Stomach (tissue), 4 donors: Measurements from ENCODE around the gene EGFLAM.

ENCODE experiments used
- EP300 ChIP-seq: sonication (generic); formaldehyde crosslinking; IDR thresholded peaks from one replicate; pipeline ENCODE4 v1.6.1; 2017; ENCODE audit warnings: antibody characterized with exemption
- POLR2A ChIP-seq, 4 donors: fragments of 450-650 bp; IDR thresholded peaks; one replicate each; pipeline ENCODE4 v1.6.1; 2016; ENCODE audit warnings: antibody characterized with exemption in 4 of 4, control low read depth in 2 of 4, mild to moderate bottlenecking in 1 of 4, moderate library complexity in 1 of 4
- POLR2AphosphoS5 ChIP-seq, 3 donors: sonication (generic); formaldehyde crosslinking; IDR thresholded peaks; one replicate each; pipeline ENCODE4 v1.6.1; 2016; ENCODE audit warnings: antibody characterized with exemption in 3 of 3
- TF ChIP-seq, protein P1 (sequence below), 7 experiments: fragments of 450-650 bp in 4 of 7; fragments of 200-600 bp in 3 of 7; sonication (generic) in 3 of 7; IDR thresholded peaks; one replicate each; pipeline ENCODE4 v1.5.1; 2016 to 2019; ENCODE audit warnings: antibody characterized with exemption in 7 of 7, control low read depth in 2 of 7, mild to moderate bottlenecking in 1 of 7

DNA sequence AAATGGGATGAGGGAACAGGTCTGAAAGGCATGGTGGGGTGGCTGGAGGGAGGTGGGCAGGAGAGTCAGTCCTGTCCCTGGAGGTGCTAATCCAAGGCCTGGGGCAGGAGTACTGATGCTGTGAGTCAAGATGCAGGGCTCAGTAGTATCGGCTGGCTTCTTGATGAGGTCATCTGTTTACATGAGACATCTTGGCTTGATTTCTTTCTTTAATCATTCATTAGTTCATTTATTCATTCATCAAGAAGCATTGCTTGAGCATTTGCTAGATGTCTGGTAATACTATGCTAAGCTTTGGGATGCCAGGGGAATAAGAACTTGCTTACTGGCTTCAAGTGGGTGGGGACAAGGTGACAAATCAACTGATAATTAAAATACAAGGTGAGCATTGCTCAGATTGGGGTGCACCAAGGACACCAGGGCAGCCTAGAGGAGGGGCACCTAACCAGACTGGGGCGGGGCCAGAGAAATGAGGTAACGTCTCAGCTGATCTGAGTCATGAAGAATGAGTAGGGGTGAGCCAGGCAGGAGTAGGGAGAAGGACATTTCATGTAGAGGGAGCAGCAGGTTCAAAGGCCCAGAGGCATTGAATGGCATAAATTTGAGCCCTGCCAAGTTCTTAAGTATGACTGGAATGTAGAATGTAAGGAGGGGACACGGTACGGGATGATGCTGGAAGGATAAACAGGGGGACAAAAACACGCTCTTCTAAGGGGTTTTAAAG is 88.8 kb downstream of the EGFLAM start:
- TF ChIP-seq, protein P1, sequence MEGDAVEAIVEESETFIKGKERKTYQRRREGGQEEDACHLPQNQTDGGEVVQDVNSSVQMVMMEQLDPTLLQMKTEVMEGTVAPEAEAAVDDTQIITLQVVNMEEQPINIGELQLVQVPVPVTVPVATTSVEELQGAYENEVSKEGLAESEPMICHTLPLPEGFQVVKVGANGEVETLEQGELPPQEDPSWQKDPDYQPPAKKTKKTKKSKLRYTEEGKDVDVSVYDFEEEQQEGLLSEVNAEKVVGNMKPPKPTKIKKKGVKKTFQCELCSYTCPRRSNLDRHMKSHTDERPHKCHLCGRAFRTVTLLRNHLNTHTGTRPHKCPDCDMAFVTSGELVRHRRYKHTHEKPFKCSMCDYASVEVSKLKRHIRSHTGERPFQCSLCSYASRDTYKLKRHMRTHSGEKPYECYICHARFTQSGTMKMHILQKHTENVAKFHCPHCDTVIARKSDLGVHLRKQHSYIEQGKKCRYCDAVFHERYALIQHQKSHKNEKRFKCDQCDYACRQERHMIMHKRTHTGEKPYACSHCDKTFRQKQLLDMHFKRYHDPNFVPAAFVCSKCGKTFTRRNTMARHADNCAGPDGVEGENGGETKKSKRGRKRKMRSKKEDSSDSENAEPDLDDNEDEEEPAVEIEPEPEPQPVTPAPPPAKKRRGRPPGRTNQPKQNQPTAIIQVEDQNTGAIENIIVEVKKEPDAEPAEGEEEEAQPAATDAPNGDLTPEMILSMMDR (IDR thresholded peaks at IDR 0.05): no peak
- TF ChIP-seq POLR2A (IDR thresholded peaks at IDR 0.05) (no peak), EP300 (no peak), POLR2AphosphoS5 (IDR thresholded peaks at IDR 0.05) (no peak)
